Panc1 (cell line): ENCODE measurements around the gene FILIP1L. TPM values are rescaled to one million over a fixed set of nuclear protein-coding genes. Genes with fewer than 3 reads are reported as not detected.

Experiments
- ATAC-seq: fragments of 200-7000 bp; cut with Tn5 transposase; 2 replicates; pipeline ENCODE4 v1.9.1; 2020; ENCODE audit warnings: mild to moderate bottlenecking, moderate library complexity
- BruUV-seq: library from RNA; stranded (reverse); fragments of 400-500 nt; replicated peaks from 2 replicates; lab custom pipeline; 2021; lab: Mats Ljungman, UMichigan
- CTCF ChIA-PET: fragments of 300-600 bp; sonication (Branson Sonifier 250); formaldehyde crosslinking; loops from one replicate; lab custom pipeline; 2022; ENCODE audit warnings: antibody characterized with exemption; lab: Charles Lee
- POLR2A ChIA-PET: fragments of 300-600 bp; sonication (Branson Sonifier 250); formaldehyde crosslinking; loops from one replicate; lab custom pipeline; 2022; ENCODE audit warnings: antibody characterized with exemption; lab: Charles Lee
- DNase-seq: peaks from one replicate; pipeline ENCODE4 v3.0.0-alpha.2; 2010; ENCODE audit warnings: low read depth, low spot score
- H3K27ac ChIP-seq: 2 replicates; pipeline ENCODE4 v1.5.1; 2011; ENCODE audit warnings: mild to moderate bottlenecking, low read length, inconsistent platforms
- H3K27me3 ChIP-seq: fragments of 200-500 bp; sonication (Bioruptor generic); 2 replicates; pipeline ENCODE4 v1.6.0; 2014; ENCODE audit warnings: low read length, inconsistent platforms; ENCODE audit not compliant: control insufficient read depth, insufficient read depth
- H3K36me3 ChIP-seq: fragments of 200-500 bp; sonication (Bioruptor generic); 2 replicates; pipeline ENCODE4 v1.5.1; 2014; ENCODE audit warnings: inconsistent platforms, mild to moderate bottlenecking, low read length, moderate library complexity; ENCODE audit not compliant: control insufficient read depth, insufficient read depth
- H3K4me1 ChIP-seq: 2 replicates; pipeline ENCODE4 v1.5.1; 2011; ENCODE audit warnings: inconsistent platforms, mild to moderate bottlenecking, low read length, moderate library complexity; ENCODE audit not compliant: control insufficient read depth, insufficient read depth
- H3K4me3 ChIP-seq, 2 experiments: 2 replicates each; pipeline ENCODE4 v1.5.1; 2011 to 2012; ENCODE audit warnings: low read depth in 2 of 2, low read length in 2 of 2, mild to moderate bottlenecking in 2 of 2, inconsistent platforms in 1 of 2, moderate library complexity in 1 of 2
- H3K9me3 ChIP-seq: fragments of 200-500 bp; sonication (Bioruptor generic); 2 replicates; pipeline ENCODE4 v1.5.1; 2014; ENCODE audit warnings: low read depth, mild to moderate bottlenecking, inconsistent platforms, low read length, moderate library complexity; ENCODE audit not compliant: control insufficient read depth, insufficient read depth
- CTCF ChIP-seq: fragments of 450-650 bp; IDR thresholded peaks from 2 replicates; pipeline ENCODE4 v1.5.1; 2017; ENCODE audit warnings: mild to moderate bottlenecking
- POLR2AphosphoS5 ChIP-seq: IDR thresholded peaks from 2 replicates; pipeline ENCODE4 v1.6.1; 2012; ENCODE audit warnings: mild to moderate bottlenecking, low read depth, low read length, moderate library complexity
- REST ChIP-seq, 2 experiments: IDR thresholded peaks; 2 replicates each; pipeline ENCODE4 v1.6.1; 2011 to 2012; ENCODE audit warnings: low read depth in 2 of 2, control low read depth in 1 of 2, low read length in 1 of 2, mild to moderate bottlenecking in 1 of 2, moderate library complexity in 1 of 2; ENCODE audit not compliant: insufficient read depth in 1 of 2
- SIN3A ChIP-seq: IDR thresholded peaks from 2 replicates; pipeline ENCODE4 v1.6.1; 2012; ENCODE audit warnings: low read depth, mild to moderate bottlenecking, low read length, moderate library complexity, borderline replicate concordance; ENCODE audit not compliant: insufficient read depth
- TCF7L2 ChIP-seq: IDR thresholded peaks from 2 replicates; pipeline ENCODE4 v1.6.1; 2011; ENCODE audit warnings: mild to moderate bottlenecking, low read depth, low read length, inconsistent platforms
- in situ Hi-C: cut with HindIII; loops from 2 replicates; pipeline ENCODE4 v1.10.0; 2016; ENCODE audit warnings: low sequenced_read_pairs, low pct_unique_long_range_greater_than_20kb
- intact Hi-C: fragments of 100-400 bp; cut with micrococcal nuclease; formaldehyde crosslinking; loops from one replicate; pipeline ENCODE4 v1.10.0; 2022; ENCODE audit not compliant: unreplicated experiment
- total RNA-seq: library from RNA; stranded (reverse); gene quantifications from one replicate; pipeline ENCODE4 v1.2.1, GENCODE V29; 2021; ENCODE audit not compliant: unreplicated experiment

FILIP1L gene
- total RNA-seq, 1 experiment from 2014 or later: 3.2 TPM

GRCh38 chr3:100111728-100112127 lies 2.6 kb downstream of the FILIP1L start:
- H3K4me1 ChIP-seq: peaks cover 4% of the 10 kb centered on the region
- TF ChIP-seq CTCF: no peak
- no peak for TF ChIP-seq SIN3A
- no peak for TF ChIP-seq REST (IDR thresholded peaks at IDR 0.05; ENCODE audit: insufficient read depth in 1 of 2, low read depth in 2 of 2, low read length in 1 of 2)
- no peak for TF ChIP-seq TCF7L2
- no peak for TF ChIP-seq POLR2AphosphoS5
- no peaks in the 10 kb centered on the region for H3K27me3 ChIP-seq
- no peak overlapping the region for H3K27ac ChIP-seq
- in situ Hi-C loops: no loop called here
- H3K4me3 ChIP-seq: no peak overlapping the region
- no peaks in the 10 kb centered on the region for H3K9me3 ChIP-seq
- CTCF ChIA-PET: interaction anchor here (0.5 kb wide), 1 partner anchor 44 kb away, joined by 3 read pairs; no protein-coding TSS in a partner anchor
- no peaks in the 10 kb centered on the region for H3K36me3 ChIP-seq
- ATAC-seq (no peak), DNase-seq (no peak)
- no TSS peak for BruUV-seq
- intact Hi-C loops: no loop called here
- POLR2A ChIA-PET: no interaction called here

- DNase-seq (no peak), ATAC-seq (no peak)
- no peaks in the 10 kb centered on the region for H3K27me3 ChIP-seq
- no TSS peak for BruUV-seq
- no peak overlapping the region for H3K27ac ChIP-seq
- TF ChIP-seq TCF7L2 (no peak), REST (IDR thresholded peaks at IDR 0.05; ENCODE audit: insufficient read depth in 1 of 2, low read depth in 2 of 2, low read length in 1 of 2) (no peak), SIN3A (no peak)
- H3K36me3 ChIP-seq: no peaks in the 10 kb centered on the region
- peaks cover 4% of the 10 kb centered on the region for H3K4me1 ChIP-seq
- no peaks in the 10 kb centered on the region for H3K9me3 ChIP-seq
- H3K4me3 ChIP-seq: no peak overlapping the region
- ChIA-PET POLR2A (no interaction called here), CTCF (no interaction called here)
- in situ Hi-C loops (no loop called here), intact Hi-C loops (no loop called here)
These were observed 4.1 kb downstream of the FILIP1L start for GRCh38 chr3:100110162-100110561.
